GM12878 (cell line): ENCODE measurements around the gene FOSB. TPM values are rescaled to one million over a fixed set of nuclear protein-coding genes. Genes with fewer than 3 reads are reported as not detected.

Experiments
- ATAC-seq: fragments of 200-7000 bp; cut with Tn5 transposase; 3 replicates; pipeline ENCODE4 v1.9.1; 2020; ENCODE audit warnings: mild to moderate bottlenecking, moderate library complexity
- BruUV-seq: library from RNA; stranded (reverse); fragments of 400-500 nt; replicated peaks from 2 replicates; lab custom pipeline; 2021; lab: Mats Ljungman, UMichigan
- CTCF ChIA-PET: fragments of 300-600 bp; sonication (Branson Sonifier 250); formaldehyde crosslinking; extraction: SDS; loops from one replicate; lab custom pipeline; 2021; ENCODE audit warnings: inconsistent platforms; lab: Yijun Ruan, JAX
- POLR2A ChIA-PET: fragments of 350-600 bp; formaldehyde crosslinking; extraction: SDS; loops from one replicate; lab custom pipeline; 2021; ENCODE audit warnings: inconsistent platforms; lab: Charles Lee
- RAD21 ChIA-PET: fragments of 300-600 bp; sonication (Branson Sonifier 250); formaldehyde crosslinking; loops from one replicate; lab custom pipeline; 2023; ENCODE audit warnings: antibody characterized with exemption; ENCODE audit not compliant: unreplicated experiment; lab: Charles Lee
- SMC1A ChIA-PET: fragments of 300-600 bp; sonication (Branson Sonifier 250); formaldehyde crosslinking; loops from one replicate; lab custom pipeline; 2023; ENCODE audit not compliant: unreplicated experiment, uncharacterized antibody; lab: Charles Lee
- DNase-seq: peaks from one replicate; pipeline ENCODE4 v3.0.0-alpha.2; 2011; ENCODE audit warnings: low read depth, low spot score
- FAIRE-seq: peaks from 3 replicates; lab custom pipeline; 2011; peaks lifted over from hg19 to GRCh38; lab: Jason Lieb, UNC
- H2AFZ ChIP-seq: 2 replicates; pipeline ENCODE4 v1.6.0; 2011; ENCODE audit warnings: low read depth, low read length, control low read depth; ENCODE audit not compliant: control insufficient read depth
- H3K27ac ChIP-seq: 2 replicates; pipeline ENCODE4 v1.5.1; 2011; ENCODE audit warnings: control low read depth; ENCODE audit not compliant: control insufficient read depth, insufficient read depth
- H3K27me3 ChIP-seq, 2 experiments: replicated peaks in 1 of 2; 2 replicates each; pipeline versions ENCODE4 v1.6.0 to v1.6.1; 2011; ENCODE audit warnings: low read length in 1 of 2; ENCODE audit not compliant: control insufficient read depth in 2 of 2, insufficient read depth in 2 of 2
- H3K36me3 ChIP-seq, 2 experiments: 2 replicates each; pipeline ENCODE4 v1.5.1; 2011; ENCODE audit warnings: low read length in 1 of 2; ENCODE audit not compliant: control insufficient read depth in 2 of 2, insufficient read depth in 2 of 2
- H3K4me1 ChIP-seq: 2 replicates; pipeline ENCODE4 v1.6.1; 2011; ENCODE audit warnings: mild to moderate bottlenecking, low read length, moderate library complexity, mixed read lengths; ENCODE audit not compliant: control insufficient read depth, insufficient read depth
- H3K4me2 ChIP-seq: 2 replicates; pipeline ENCODE4 v1.6.0; 2011; ENCODE audit warnings: control low read depth; ENCODE audit not compliant: control insufficient read depth, insufficient read depth
- H3K4me3 ChIP-seq: fragments of 200-600 bp; sonication (generic); 2 replicates; pipeline ENCODE4 v1.5.1; 2016
- H3K79me2 ChIP-seq: 2 replicates; pipeline ENCODE4 v1.6.0; 2011; ENCODE audit warnings: low read length; ENCODE audit not compliant: control insufficient read depth, insufficient read depth
- H3K9ac ChIP-seq: 2 replicates; pipeline ENCODE4 v1.8.0; 2011; ENCODE audit warnings: low read length, control low read depth, mixed read lengths; ENCODE audit not compliant: control insufficient read depth, insufficient read depth
- H3K9me3 ChIP-seq: replicated peaks from 3 replicates; pipeline ENCODE4 v1.5.1; 2011; ENCODE audit warnings: mild to moderate bottlenecking, low read length; ENCODE audit not compliant: control insufficient read depth, insufficient read depth
- H4K20me1 ChIP-seq: 2 replicates; pipeline ENCODE4 v1.6.0; 2011; ENCODE audit not compliant: control insufficient read depth, insufficient read depth
- BCL11A ChIP-seq: IDR thresholded peaks from 2 replicates; pipeline ENCODE4 v1.6.1; 2011; ENCODE audit warnings: low read depth, low read length
- CREB1 ChIP-seq: IDR thresholded peaks from 2 replicates; pipeline ENCODE4 v1.6.1; 2012; ENCODE audit warnings: low read depth, mild to moderate bottlenecking, inconsistent platforms
- FOS ChIP-seq: IDR thresholded peaks from 3 replicates; pipeline ENCODE4 v1.6.1; 2011; ENCODE audit warnings: borderline replicate concordance; ENCODE audit not compliant: insufficient read length; ENCODE audit errors: extremely low read depth
- NFYA ChIP-seq: IDR thresholded peaks from 2 replicates; pipeline ENCODE4 v1.6.1; 2011; ENCODE audit warnings: low read depth, mild to moderate bottlenecking, low read length, improper control_type of control experiment, borderline replicate concordance
- RCOR1 ChIP-seq: conservative IDR thresholded peaks from 2 replicates; pipeline ENCODE4 v1.6.1; 2012; ENCODE audit warnings: low read depth, low read length, improper control_type of control experiment
- SMAD1 ChIP-seq: fragments of 450-650 bp; IDR thresholded peaks from 2 replicates; pipeline ENCODE4 v1.6.1; 2018; ENCODE audit warnings: mild to moderate bottlenecking, low read depth; ENCODE audit not compliant: partially characterized antibody
- SPI1 ChIP-seq: IDR thresholded peaks from 2 replicates; pipeline ENCODE4 v1.6.1; 2011; ENCODE audit warnings: low read depth, mild to moderate bottlenecking, low read length, moderate library complexity, borderline replicate concordance; ENCODE audit not compliant: insufficient read depth
- SREBF2 ChIP-seq: IDR thresholded peaks from 2 replicates; pipeline ENCODE4 v1.6.1; 2012; ENCODE audit warnings: mild to moderate bottlenecking, low read length
- SUZ12 ChIP-seq: fragments of 200-600 bp; sonication (generic); IDR thresholded peaks from one replicate; pipeline ENCODE4 v1.6.1; 2018; ENCODE audit warnings: antibody characterized with exemption, mild to moderate bottlenecking; ENCODE audit not compliant: unreplicated experiment
- TAF1 ChIP-seq: IDR thresholded peaks from 2 replicates; pipeline ENCODE4 v1.6.1; 2011; ENCODE audit warnings: mild to moderate bottlenecking, low read depth, low read length, borderline replicate concordance
- YBX1 ChIP-seq: fragments of 450-650 bp; IDR thresholded peaks from 2 replicates; pipeline ENCODE4 v1.6.1; 2016; ENCODE audit warnings: antibody characterized with exemption
- WGBS: methylation state at CpG from one replicate; pipeline ENCODE4 v1.1.6; 2016; ENCODE audit warnings: low lambda C conversion rate; ENCODE audit not compliant: insufficient replicate concordance, insufficient coverage; ENCODE audit errors: missing lambda C conversion rate; 5-methylcytosine and 5-hydroxymethylcytosine counted together
- in situ Hi-C: fragments of 300-500 bp; cut with MboI; formaldehyde crosslinking; loops from 9 replicates; pipeline ENCODE4 v1.14.3; 2018; ENCODE audit warnings: mixed read lengths
- intact Hi-C: fragments of 100-400 bp; cut with micrococcal nuclease; formaldehyde crosslinking; loops from one replicate; pipeline ENCODE4 v1.14.2; 2022; ENCODE audit not compliant: unreplicated experiment
- polyA plus RNA-seq, 11 experiments: library from polyadenylated mRNA; depleted of rRNA in 4 of 11; unstranded in 6 of 11; stranded (reverse) in 5 of 11; fragments of >200 nt; fragmentation: Nextera tagmentation in 4 of 11; fragmentation: Illumina TruSeq in 1 of 11; extraction: Ambion mirVana in 4 of 11; extraction: Trizol in 1 of 11; gene quantifications; 1 replicate in 1 of 11; 2 replicates in 10 of 11; pipeline versions ENCODE4 v1.2.1 to v1.2.3, GENCODE V29; 2011 to 2016; ENCODE audit warnings: inconsistent platforms in 2 of 11, missing spikeins in 2 of 11, low read depth in 1 of 11
- total RNA-seq, 4 experiments: library from RNA; depleted of rRNA in 3 of 4; stranded (reverse); fragments of >200 nt in 3 of 4; fragmentation: Illumina TruSeq in 1 of 4; extraction: Trizol in 1 of 4; gene quantifications; 2 replicates each; pipeline versions ENCODE4 v1.2.1 to v1.2.3, GENCODE V29; 2013 to 2021
- TF ChIP-seq, protein P1 (sequence below): IDR thresholded peaks from 2 replicates; pipeline ENCODE4 v1.6.1; 2012; ENCODE audit warnings: low read length, inconsistent platforms

The FOSB gene
- total and polyA plus RNA-seq, 10 of the 15 experiments (the other 5 are each of a cell fraction or from before 2014, with no cell fraction given): 0.06 to 0.56 (median 0.26) TPM

DNA sequence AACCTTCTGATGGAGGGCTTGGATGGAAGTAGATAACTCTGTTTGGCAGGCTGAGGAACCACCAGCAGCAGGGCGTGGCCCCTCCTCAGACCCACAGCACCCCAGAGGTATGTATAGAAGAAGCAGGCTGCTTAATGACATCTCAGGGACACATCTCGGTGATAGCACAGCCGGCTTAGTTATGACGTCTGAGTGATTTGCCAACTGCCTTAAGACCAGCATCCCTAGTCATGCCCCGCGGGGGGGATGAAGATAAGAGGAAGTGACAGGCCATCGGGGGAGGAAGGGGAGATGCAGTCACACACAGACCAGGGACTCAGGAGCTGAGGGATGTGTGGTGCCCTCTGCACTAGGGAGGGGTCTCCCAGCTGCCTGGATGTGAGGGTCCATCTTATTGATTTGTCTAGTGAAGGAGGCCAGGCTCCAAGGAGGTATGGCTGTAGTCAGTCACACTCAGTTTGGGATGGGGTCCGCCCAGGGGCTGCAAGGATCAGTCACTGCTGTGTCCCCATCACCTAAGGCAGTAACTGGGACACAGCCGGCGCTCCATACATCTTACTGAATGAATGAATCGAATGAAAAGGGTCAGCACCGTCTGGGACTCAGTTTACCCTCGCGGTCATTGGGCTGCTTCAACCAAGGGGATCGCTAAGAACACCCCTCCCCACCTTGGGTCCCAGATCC is 24.9 kb upstream of the FOSB start:
- FAIRE-seq: no peak
- H2AFZ ChIP-seq: peak overlapping the region; percentile 62; the same call in 1 of the 2 replicates
- H3K4me3 ChIP-seq: peak overlapping the region; percentile 73
- no TSS peak for BruUV-seq
- no peak for TF ChIP-seq FOS
- TF ChIP-seq, protein P1, sequence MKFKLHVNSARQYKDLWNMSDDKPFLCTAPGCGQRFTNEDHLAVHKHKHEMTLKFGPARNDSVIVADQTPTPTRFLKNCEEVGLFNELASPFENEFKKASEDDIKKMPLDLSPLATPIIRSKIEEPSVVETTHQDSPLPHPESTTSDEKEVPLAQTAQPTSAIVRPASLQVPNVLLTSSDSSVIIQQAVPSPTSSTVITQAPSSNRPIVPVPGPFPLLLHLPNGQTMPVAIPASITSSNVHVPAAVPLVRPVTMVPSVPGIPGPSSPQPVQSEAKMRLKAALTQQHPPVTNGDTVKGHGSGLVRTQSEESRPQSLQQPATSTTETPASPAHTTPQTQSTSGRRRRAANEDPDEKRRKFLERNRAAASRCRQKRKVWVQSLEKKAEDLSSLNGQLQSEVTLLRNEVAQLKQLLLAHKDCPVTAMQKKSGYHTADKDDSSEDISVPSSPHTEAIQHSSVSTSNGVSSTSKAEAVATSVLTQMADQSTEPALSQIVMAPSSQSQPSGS: no peak
- TF ChIP-seq NFYA: no peak
- no peak for TF ChIP-seq BCL11A
- peak; percentile 70; the same call in 1 of the 2 replicates for TF ChIP-seq SPI1
- TF ChIP-seq TAF1: no peak
- TF ChIP-seq SUZ12: no peak
- TF ChIP-seq YBX1: no peak
- TF ChIP-seq SMAD1: no peak
- TF ChIP-seq RCOR1: no peak
- TF ChIP-seq SREBF2: no peak
- peak; percentile 66; the same call in 1 of the 2 replicates for TF ChIP-seq CREB1
- in situ Hi-C loops: loop anchor here (5.0 kb wide), 1 partner anchor 34 kb away; no protein-coding TSS in a partner anchor
- no peaks in the 10 kb centered on the region for H4K20me1 ChIP-seq
- ChIA-PET RAD21 (no interaction called here), SMC1A (interaction anchor here (6.0 kb wide), 1 partner anchor 36 kb away, joined by 145 read pairs; no protein-coding TSS in a partner anchor), POLR2A (interaction anchor here (0.7 kb wide), 1 partner anchor 25 kb away, joined by 4 read pairs; the partner anchor contains the start of gene FOSB), CTCF (interaction anchor here (0.6 to 6.6 kb wide), 4 partner anchors 25 to 199 kb away, joined by 3 to 385 read pairs (median 37); partner anchors contain the start of gene FOSB)
- H3K27ac ChIP-seq: peak overlapping the region; percentile 67; the same call in 1 of the 2 replicates
- H3K79me2 ChIP-seq: no peaks in the 10 kb centered on the region
- peak overlapping the region; percentile 36; the same call in 1 of the 2 replicates for H3K9ac ChIP-seq
- intact Hi-C loops: loop anchor here (5.0 kb wide), 1 partner anchor 199 kb away; no protein-coding TSS in a partner anchor
- no peaks in the 10 kb centered on the region for H3K27me3 ChIP-seq
- 10% methylated on average over 15 of the region's 15 CpGs for WGBS
- no peaks in the 10 kb centered on the region for H3K36me3 ChIP-seq
- ATAC-seq: no peak; the same call in 2 of the 3 replicates
- no peaks in the 10 kb centered on the region for H3K9me3 ChIP-seq
- no peak for DNase-seq
- H3K4me1 ChIP-seq: peaks cover 23% of the 10 kb centered on the region
- peak overlapping the region; percentile 64 for H3K4me2 ChIP-seq
